Activated T-cell treated with anti-CD3 and anti-CD28 coated beads, Interleukin-2, amount 50 U/mL, for 4 hours (primary cell): ENCODE data around the gene GCLM. TPM values are rescaled to one million over a fixed set of nuclear protein-coding genes. Genes with fewer than 3 reads are reported as not detected.

Experiments
- ATAC-seq, 2 donors: fragments of 200-7000 bp; cut with Tn5 transposase; one replicate each; pipeline ENCODE4 v1.10.0; 2021
- DNase-seq: peaks from one replicate; pipeline ENCODE4 v3.0.0-alpha.2; 2020
- H3K27me3 Mint-ChIP-seq: one replicate; pipeline ENCODE4 v1.8.0; 2021; ENCODE audit warnings: low read depth, mixed read lengths
- H3K36me3 Mint-ChIP-seq: one replicate; pipeline ENCODE4 v1.8.0; 2022; ENCODE audit warnings: mixed read lengths; ENCODE audit not compliant: insufficient read depth
- H3K4me1 Mint-ChIP-seq: one replicate; pipeline ENCODE4 v1.8.0; 2021; ENCODE audit warnings: low read depth, mixed read lengths
- H3K4me3 Mint-ChIP-seq: one replicate; pipeline ENCODE4 v1.8.0; 2021; ENCODE audit warnings: mild to moderate bottlenecking, moderate library complexity, mixed read lengths
- H3K9me3 Mint-ChIP-seq: one replicate; pipeline ENCODE4 v1.8.0; 2021; ENCODE audit warnings: mixed read lengths
- total RNA-seq, 3 donors: library from RNA; stranded (reverse); gene quantifications; one replicate each; pipeline ENCODE4 v1.2.1, GENCODE V29; 2021

Gene GCLM
- total RNA-seq, 3 donors from 2014 or later = 23.3 to 36.9 (median 30.3) TPM

GRCh38 chr1:93846992-93847810 is 62.0 kb downstream of the GCLM start:
- peak overlapping the region; percentile 95 for H3K4me3 Mint-ChIP-seq
- H3K4me1 Mint-ChIP-seq = peaks cover 26% of the 10 kb centered on the region
- no peaks in the 10 kb centered on the region for H3K9me3 Mint-ChIP-seq
- DNase-seq (peak; percentile 86), ATAC-seq (peak; percentile 68 to 69)
- H3K27me3 Mint-ChIP-seq = peaks cover 4% of the 10 kb centered on the region
- no peaks in the 10 kb centered on the region for H3K36me3 Mint-ChIP-seq

DNA sequence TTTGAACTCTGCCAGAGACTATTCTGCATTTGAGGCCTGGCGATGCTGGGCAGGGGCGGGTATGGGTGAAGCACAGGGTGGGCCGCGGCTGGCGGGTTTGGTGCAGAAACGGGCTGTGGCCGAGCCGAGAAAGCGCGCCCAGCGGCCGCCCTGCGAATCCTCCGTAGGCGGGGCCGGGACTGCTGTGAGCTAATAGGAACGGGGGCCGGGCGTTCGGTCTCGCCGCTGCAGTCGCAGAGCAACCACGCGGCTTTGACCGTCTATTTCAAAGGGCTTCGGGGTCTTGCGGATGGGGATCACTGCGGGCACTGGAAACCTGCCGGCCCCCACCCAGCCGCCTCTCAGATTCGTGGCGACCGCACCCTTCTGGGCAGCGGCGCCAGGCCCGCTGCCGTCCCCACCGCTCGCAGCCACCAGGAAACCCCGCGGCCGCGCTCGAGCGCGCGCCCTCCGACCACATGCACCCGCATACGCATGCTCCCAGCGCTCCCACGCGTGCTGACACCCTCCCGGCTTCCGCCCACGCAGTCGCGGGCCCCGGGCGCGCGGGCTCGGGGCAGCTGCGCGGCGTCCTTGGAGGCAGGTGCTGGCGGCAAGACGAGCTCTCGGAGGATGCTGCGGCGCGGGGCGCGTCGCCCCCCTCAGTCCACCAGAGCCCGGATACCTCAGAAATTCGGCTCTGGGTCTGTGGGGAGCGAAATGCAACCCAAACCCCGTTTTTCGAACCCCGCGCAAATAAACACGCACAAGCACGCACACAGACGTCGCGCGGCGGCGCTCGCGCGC is 62.8 kb downstream of the GCLM start:
- Mint-ChIP-seq H3K36me3 (no peaks in the 10 kb centered on the region), H3K9me3 (no peaks in the 10 kb centered on the region), H3K27me3 (peaks cover 4% of the 10 kb centered on the region), H3K4me3 (peak overlapping the region; percentile 82), H3K4me1 (peaks cover 26% of the 10 kb centered on the region)
- DNase-seq (peak; percentile 86), ATAC-seq (peak; percentile 33 to 35)

DNA sequence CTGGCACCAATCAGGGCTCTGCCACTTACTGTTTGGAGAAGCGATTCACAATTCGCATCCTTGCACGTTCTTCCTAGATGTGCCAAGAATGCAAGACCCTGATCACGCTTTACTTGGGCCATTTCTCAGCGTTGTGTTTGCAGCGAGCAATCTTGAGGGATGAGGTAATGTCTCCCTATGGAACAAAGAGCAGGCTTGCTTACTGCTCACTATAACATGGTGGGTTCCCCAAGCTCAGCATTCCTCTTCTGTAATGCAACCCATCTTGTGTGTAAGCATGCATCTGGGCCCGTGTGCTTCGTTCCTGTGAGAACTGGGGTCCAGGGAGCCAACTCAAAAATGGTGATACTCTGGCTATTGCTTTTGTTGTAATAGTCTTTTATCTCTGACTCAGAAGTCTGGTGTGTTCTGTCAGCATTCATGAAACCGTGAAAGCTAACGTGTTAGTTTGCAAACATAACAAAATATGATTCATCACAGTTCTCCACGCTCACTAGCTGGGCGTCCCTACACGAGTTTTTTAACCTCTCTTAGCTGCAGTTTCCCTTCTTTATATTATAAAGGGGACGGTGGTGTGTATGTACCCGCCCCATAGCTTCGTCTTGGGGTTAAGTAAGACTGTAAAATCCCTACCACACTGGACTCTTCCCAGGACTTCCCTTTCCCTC is 63.6 kb downstream of the GCLM start:
- ATAC-seq (peak; percentile 72 to 75), DNase-seq (peak; percentile 26)
- H3K4me3 Mint-ChIP-seq = peak overlapping the region; percentile 82
- H3K36me3 Mint-ChIP-seq = no peaks in the 10 kb centered on the region
- no peaks in the 10 kb centered on the region for H3K9me3 Mint-ChIP-seq
- peaks cover 4% of the 10 kb centered on the region for H3K27me3 Mint-ChIP-seq
- peaks cover 26% of the 10 kb centered on the region for H3K4me1 Mint-ChIP-seq

DNA sequence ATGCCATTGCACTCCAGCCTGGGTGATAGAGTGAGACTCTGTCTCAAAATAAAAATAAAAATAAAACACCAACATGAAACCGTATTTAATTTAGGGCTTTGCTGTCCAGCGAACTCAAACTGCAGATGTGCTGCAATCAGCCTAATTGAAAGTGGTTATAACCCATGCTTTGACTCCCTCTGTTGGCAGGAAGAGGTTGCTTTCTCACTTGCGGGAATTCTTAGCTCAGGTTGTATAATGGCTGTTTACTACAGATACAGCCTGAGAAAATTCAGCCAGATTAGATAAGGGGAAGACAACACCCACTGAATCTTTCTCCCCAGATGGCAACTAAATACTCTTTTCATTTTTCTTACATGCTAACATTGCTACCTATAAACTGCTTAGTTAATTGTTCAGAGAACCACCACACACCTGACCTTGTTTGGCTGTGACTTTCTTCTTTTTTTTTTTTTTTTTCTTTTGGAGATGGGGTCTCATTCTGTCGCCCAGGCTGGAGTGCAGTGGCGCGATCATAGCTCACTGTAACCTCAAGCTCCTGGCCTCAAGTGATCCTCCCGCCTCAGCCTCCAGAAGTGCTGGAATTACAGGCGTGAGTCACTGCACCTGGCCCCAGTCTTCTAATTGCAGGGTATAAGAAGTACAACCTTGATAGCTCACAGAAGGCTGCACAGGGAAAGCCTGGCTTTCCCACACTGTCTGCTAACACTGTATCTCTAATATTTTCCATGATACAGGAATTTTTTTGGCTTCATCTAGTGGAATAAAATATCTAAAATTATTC is 64.8 kb downstream of the GCLM start:
- no peaks in the 10 kb centered on the region for H3K36me3 Mint-ChIP-seq
- no peak overlapping the region for H3K4me3 Mint-ChIP-seq
- peak; percentile 9 for DNase-seq
- ATAC-seq = no peak
- H3K9me3 Mint-ChIP-seq = no peaks in the 10 kb centered on the region
- peaks cover 25% of the 10 kb centered on the region for H3K4me1 Mint-ChIP-seq
- peaks cover 4% of the 10 kb centered on the region for H3K27me3 Mint-ChIP-seq

GRCh38 chr1:93842750-93843500 is 66.3 kb downstream of the GCLM start:
- Mint-ChIP-seq H3K27me3 (peaks cover 4% of the 10 kb centered on the region), H3K4me1 (peaks cover 20% of the 10 kb centered on the region), H3K36me3 (no peaks in the 10 kb centered on the region), H3K9me3 (no peaks in the 10 kb centered on the region), H3K4me3 (no peak overlapping the region)
- DNase-seq = no peak
- no peak for ATAC-seq

GRCh38 chr1:93841771-93842170 is 67.5 kb downstream of the GCLM start:
- Mint-ChIP-seq H3K4me1 (peaks cover 16% of the 10 kb centered on the region), H3K9me3 (no peaks in the 10 kb centered on the region), H3K36me3 (no peaks in the 10 kb centered on the region), H3K4me3 (no peak overlapping the region), H3K27me3 (no peaks in the 10 kb centered on the region)
- DNase-seq = no peak
- no peak for ATAC-seq

- Mint-ChIP-seq H3K9me3 (no peaks in the 10 kb centered on the region), H3K4me3 (no peak overlapping the region), H3K27me3 (no peaks in the 10 kb centered on the region), H3K4me1 (peaks cover 16% of the 10 kb centered on the region), H3K36me3 (no peaks in the 10 kb centered on the region)
- ATAC-seq (no peak), DNase-seq (no peak)
These were observed 68.2 kb downstream of the GCLM start for GRCh38 chr1:93840956-93841482.

- DNase-seq = no peak
- H3K4me3 Mint-ChIP-seq = no peak overlapping the region
- H3K27me3 Mint-ChIP-seq = no peaks in the 10 kb centered on the region
- peak in 1 of 2 donors; percentile 43 for ATAC-seq
- H3K4me1 Mint-ChIP-seq = peaks cover 7% of the 10 kb centered on the region
- no peaks in the 10 kb centered on the region for H3K9me3 Mint-ChIP-seq
- peaks cover 2% of the 10 kb centered on the region for H3K36me3 Mint-ChIP-seq
These were observed 69.5 kb downstream of the GCLM start for GRCh38 chr1:93839753-93840152.

DNA sequence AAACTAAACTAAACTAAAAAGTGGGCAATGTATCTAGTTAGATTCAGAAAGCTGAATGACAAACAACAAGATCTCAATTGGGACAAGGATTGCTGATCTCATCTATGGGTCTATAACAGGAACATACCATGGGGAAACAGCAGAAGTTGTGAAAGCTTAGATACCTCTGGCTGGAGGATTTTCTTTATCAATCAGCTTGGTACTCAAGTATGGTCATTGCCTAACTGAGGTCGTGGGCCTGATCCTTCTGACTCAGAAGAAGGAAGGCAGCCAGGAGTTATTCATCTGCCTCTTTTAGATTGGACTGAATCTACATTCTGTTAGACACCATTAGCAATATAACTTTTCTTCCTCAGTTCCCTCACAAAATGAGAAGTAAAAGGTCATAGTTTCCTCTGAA is 69.9 kb downstream of the GCLM start:
- Mint-ChIP-seq H3K36me3 (peaks cover 5% of the 10 kb centered on the region), H3K27me3 (no peaks in the 10 kb centered on the region), H3K4me1 (peaks cover 2% of the 10 kb centered on the region), H3K9me3 (no peaks in the 10 kb centered on the region), H3K4me3 (no peak overlapping the region)
- no peak for DNase-seq
- no peak for ATAC-seq

DNA sequence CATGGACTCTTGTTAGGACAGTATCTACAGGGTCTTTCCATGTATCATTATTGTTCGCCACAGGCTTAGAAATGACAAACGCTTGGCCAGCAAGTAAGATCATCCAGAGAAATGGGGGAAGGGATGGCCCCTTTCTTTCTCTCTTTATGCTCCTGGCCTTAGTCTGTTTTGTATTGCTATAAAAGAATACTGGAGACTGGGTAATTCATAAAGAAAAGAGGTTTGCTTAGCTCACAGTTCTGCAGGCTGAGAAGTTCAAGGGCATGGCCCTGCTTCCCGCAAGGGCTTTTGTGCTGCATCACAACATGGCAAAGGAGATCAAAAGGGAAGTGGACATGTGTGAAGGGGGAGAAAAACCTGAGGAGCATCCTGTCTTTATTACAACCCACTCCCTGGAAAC is 71.3 kb downstream of the GCLM start:
- DNase-seq (no peak), ATAC-seq (no peak)
- Mint-ChIP-seq H3K36me3 (peaks cover 5% of the 10 kb centered on the region), H3K4me1 (no peaks in the 10 kb centered on the region), H3K27me3 (no peaks in the 10 kb centered on the region), H3K4me3 (no peak overlapping the region), H3K9me3 (peaks cover 5% of the 10 kb centered on the region)
